ENCODE data around the gene DOCK11. TPM values are rescaled to one million over a fixed set of nuclear protein-coding genes. Genes with fewer than 3 reads are reported as not detected.
"Not testable (repeated sequence)": the region's sequence is repeated elsewhere in the genome, so short reads cannot be mapped to it uniquely, and the experiment has no call there.

The DOCK11 gene
- total RNA-seq, 4 donors from 2014 or later, result 13.1 to 33.1 (median 25.4) TPM

GRCh38 chrX:118468122-118468521, 27.5 kb upstream of the DOCK11 start:
- Histone ChIP-seq H3K27ac (no peak overlapping the region), H3K9me3 (no peaks in the 10 kb centered on the region), H3K4me3 (no peak overlapping the region), H3K27me3 (no peaks in the 10 kb centered on the region), H3K36me3 (no peaks in the 10 kb centered on the region), H3K4me1 (no peaks in the 10 kb centered on the region)
- TF ChIP-seq CTCF (IDR thresholded peaks at IDR 0.05) (no peak), POLR2A (IDR thresholded peaks at IDR 0.05) (no peak)
- DNase-seq, result no peak
- intact Hi-C loops (cut with DNase I; ENCODE audit: low total_unique reads), result no loop called here

- H3K36me3 ChIP-seq; H3K4me3 ChIP-seq; H3K9me3 ChIP-seq; intact Hi-C loops (cut with DNase I; ENCODE audit: low total_unique reads); H3K27ac ChIP-seq; H3K27me3 ChIP-seq; H3K4me1 ChIP-seq; DNase-seq: not testable (repeated sequence)
These were observed 24.8 kb upstream of the DOCK11 start for GRCh38 chrX:118470721-118471347.

- H3K27ac ChIP-seq, result no peak overlapping the region
- H3K27me3 ChIP-seq, result no peaks in the 10 kb centered on the region
- no peak for TF ChIP-seq POLR2A (IDR thresholded peaks at IDR 0.05)
- TF ChIP-seq CTCF (IDR thresholded peaks at IDR 0.05), result no peak
- H3K4me3 ChIP-seq, result no peak overlapping the region
- intact Hi-C loops (cut with DNase I; ENCODE audit: low total_unique reads), result no loop called here
- H3K36me3 ChIP-seq, result no peaks in the 10 kb centered on the region
- H3K4me1 ChIP-seq, result no peaks in the 10 kb centered on the region
- no peaks in the 10 kb centered on the region for H3K9me3 ChIP-seq
- no peak for DNase-seq
These were observed 21.0 kb upstream of the DOCK11 start for GRCh38 chrX:118474586-118474985.

- no peak for DNase-seq
- no peaks in the 10 kb centered on the region for H3K9me3 ChIP-seq
- no peak overlapping the region for H3K4me3 ChIP-seq
- no peak for TF ChIP-seq CTCF (IDR thresholded peaks at IDR 0.05)
- no peak for TF ChIP-seq POLR2A (IDR thresholded peaks at IDR 0.05)
- no peaks in the 10 kb centered on the region for H3K36me3 ChIP-seq
- H3K27me3 ChIP-seq, result no peaks in the 10 kb centered on the region
- H3K27ac ChIP-seq, result no peak overlapping the region
- no peaks in the 10 kb centered on the region for H3K4me1 ChIP-seq
- intact Hi-C loops (cut with DNase I; ENCODE audit: low total_unique reads), result no loop called here
These were observed 19.7 kb upstream of the DOCK11 start for GRCh38 chrX:118475903-118476302.

- intact Hi-C loops (cut with DNase I; ENCODE audit: low total_unique reads), result no loop called here
- DNase-seq, result no peak
- H3K4me1 ChIP-seq, result no peaks in the 10 kb centered on the region
- H3K9me3 ChIP-seq, result no peaks in the 10 kb centered on the region
- TF ChIP-seq CTCF (IDR thresholded peaks at IDR 0.05) (no peak), POLR2A (IDR thresholded peaks at IDR 0.05) (no peak)
- no peak overlapping the region for H3K27ac ChIP-seq
- no peaks in the 10 kb centered on the region for H3K27me3 ChIP-seq
- no peak overlapping the region for H3K4me3 ChIP-seq
- H3K36me3 ChIP-seq, result no peaks in the 10 kb centered on the region
These were observed 15.4 kb upstream of the DOCK11 start for GRCh38 chrX:118480172-118480571.

- intact Hi-C loops (cut with DNase I; ENCODE audit: low total_unique reads); H3K4me3 ChIP-seq; H3K36me3 ChIP-seq; H3K9me3 ChIP-seq; H3K27me3 ChIP-seq; DNase-seq; H3K4me1 ChIP-seq; H3K27ac ChIP-seq: not testable (repeated sequence)
These were observed 13.2 kb upstream of the DOCK11 start for GRCh38 chrX:118482384-118482783.

Measured in uterus (tissue), 4 donors.